Spleen (tissue), 7 donors: ENCODE data around the gene LGALSL.

Experiments
- POLR2AphosphoS5 ChIP-seq, 3 donors: sonication (generic); formaldehyde crosslinking; IDR thresholded peaks; one replicate each; pipeline ENCODE4 v1.5.1; 2017; ENCODE audit warnings: antibody characterized with exemption in 3 of 3
- TF ChIP-seq, protein P1 (sequence below), 11 experiments: fragments of 200-600 bp in 7 of 11; fragments of 450-650 bp in 4 of 11; sonication (generic) in 4 of 11; IDR thresholded peaks in 8 of 11; conservative IDR thresholded peaks in 3 of 11; 1 replicate in 7 of 11; 2 replicates in 4 of 11; pipeline versions ENCODE4 v1.4.0 to v1.8.0; 2016 to 2021; ENCODE audit warnings: antibody characterized with exemption in 11 of 11, inconsistent platforms in 4 of 11, mild to moderate bottlenecking in 1 of 11
- donor health status: DM: no; HTN: no; CAD: no; lungs with moderate emphysema.
- donor health status: DM: no; HTN: no; CAD: no.
- donor health status: DM: no; HTN: no; CAD: no.

DNA sequence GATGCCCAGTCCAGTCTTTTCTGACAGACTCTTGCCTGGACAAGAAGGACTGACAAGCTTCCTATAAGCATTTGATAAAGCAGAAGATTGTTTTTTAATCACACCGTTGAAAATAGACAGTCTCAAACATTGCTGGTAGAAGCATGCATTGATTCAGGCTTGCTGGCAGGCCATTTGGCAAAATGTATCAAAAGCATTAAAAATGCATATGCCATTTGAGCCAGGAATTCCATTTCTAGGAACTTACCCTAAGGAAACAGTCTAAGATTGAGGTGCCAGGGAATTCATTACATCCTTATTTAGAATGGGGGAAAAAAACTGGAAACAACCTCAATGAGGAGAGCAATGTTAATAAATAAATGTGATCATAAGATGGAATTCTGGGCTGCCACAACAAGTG, 20.7 kb downstream of the LGALSL start:
- TF ChIP-seq, protein P1, sequence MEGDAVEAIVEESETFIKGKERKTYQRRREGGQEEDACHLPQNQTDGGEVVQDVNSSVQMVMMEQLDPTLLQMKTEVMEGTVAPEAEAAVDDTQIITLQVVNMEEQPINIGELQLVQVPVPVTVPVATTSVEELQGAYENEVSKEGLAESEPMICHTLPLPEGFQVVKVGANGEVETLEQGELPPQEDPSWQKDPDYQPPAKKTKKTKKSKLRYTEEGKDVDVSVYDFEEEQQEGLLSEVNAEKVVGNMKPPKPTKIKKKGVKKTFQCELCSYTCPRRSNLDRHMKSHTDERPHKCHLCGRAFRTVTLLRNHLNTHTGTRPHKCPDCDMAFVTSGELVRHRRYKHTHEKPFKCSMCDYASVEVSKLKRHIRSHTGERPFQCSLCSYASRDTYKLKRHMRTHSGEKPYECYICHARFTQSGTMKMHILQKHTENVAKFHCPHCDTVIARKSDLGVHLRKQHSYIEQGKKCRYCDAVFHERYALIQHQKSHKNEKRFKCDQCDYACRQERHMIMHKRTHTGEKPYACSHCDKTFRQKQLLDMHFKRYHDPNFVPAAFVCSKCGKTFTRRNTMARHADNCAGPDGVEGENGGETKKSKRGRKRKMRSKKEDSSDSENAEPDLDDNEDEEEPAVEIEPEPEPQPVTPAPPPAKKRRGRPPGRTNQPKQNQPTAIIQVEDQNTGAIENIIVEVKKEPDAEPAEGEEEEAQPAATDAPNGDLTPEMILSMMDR (IDR thresholded peaks at IDR 0.05 in 8 of 11, conservative IDR thresholded peaks at IDR 0.05 in 3 of 11): no peak
- TF ChIP-seq POLR2AphosphoS5 (IDR thresholded peaks at IDR 0.05): no peak
